Breast epithelium (tissue), 4 donors: ENCODE measurements around the gene C1QTNF1. TPM values are rescaled to one million over a fixed set of nuclear protein-coding genes. Genes with fewer than 3 reads are reported as not detected.

Experiments used
- DNase-seq, 2 donors: peaks; one replicate each; pipeline ENCODE4 v3.0.0-alpha.2; 2019; ENCODE audit warnings: low spot score in 2 of 2
- H3K27ac ChIP-seq, 2 donors: fragments of 200-600 bp; sonication (generic) in 1 of 2; one replicate each; pipeline ENCODE4 v1.5.1; 2016 to 2019; ENCODE audit warnings: mild to moderate bottlenecking in 1 of 2
- H3K27me3 ChIP-seq, 2 donors: fragments of 200-600 bp; sonication (generic) in 1 of 2; one replicate each; pipeline versions ENCODE4 v1.5.1 to v1.6.0; 2017 to 2019; ENCODE audit warnings: control low read depth in 1 of 2, mild to moderate bottlenecking in 1 of 2
- H3K36me3 ChIP-seq: fragments of 200-600 bp; one replicate; pipeline ENCODE4 v1.5.1; 2019
- H3K4me1 ChIP-seq, 2 donors: fragments of 200-600 bp; sonication (generic); one replicate each; pipeline ENCODE4 v1.5.1; 2016 to 2019; ENCODE audit warnings: control low read depth in 1 of 2
- H3K4me3 ChIP-seq, 3 donors: fragments of 200-600 bp; sonication (generic); 1 replicate in 2 of 3; 2 replicates in 1 of 3; pipeline ENCODE4 v1.5.1; 2016 to 2019; ENCODE audit warnings: mild to moderate bottlenecking in 3 of 3, moderate library complexity in 2 of 3
- H3K9me3 ChIP-seq, 2 donors: fragments of 200-600 bp; sonication (generic) in 1 of 2; one replicate each; pipeline ENCODE4 v1.5.1; 2016 to 2019; ENCODE audit warnings: control low read depth in 1 of 2
- POLR2A ChIP-seq: fragments of 450-650 bp; IDR thresholded peaks from one replicate; pipeline ENCODE4 v1.6.1; 2016; ENCODE audit warnings: antibody characterized with exemption, mild to moderate bottlenecking, moderate library complexity
- POLR2AphosphoS5 ChIP-seq, 3 donors: sonication (generic); formaldehyde crosslinking; IDR thresholded peaks; one replicate each; pipeline ENCODE4 v1.6.1; 2017; ENCODE audit warnings: antibody characterized with exemption in 3 of 3
- intact Hi-C: fragments of 100-400 bp; cut with DNase I; formaldehyde crosslinking; loops from one replicate; pipeline ENCODE4 v1.15.1; 2023; ENCODE audit warnings: low total_unique reads
- total RNA-seq, 3 donors: library from RNA; depleted of rRNA; stranded (reverse); fragments of >200 nt; gene quantifications; one replicate each; pipeline ENCODE4 v1.1.0, GENCODE V29; 2016
- TF ChIP-seq, protein P1 (sequence below), 3 donors: fragments of 450-650 bp; IDR thresholded peaks; one replicate each; pipeline ENCODE4 v1.5.1; 2016 to 2017; ENCODE audit warnings: antibody characterized with exemption in 3 of 3, mild to moderate bottlenecking in 3 of 3, moderate library complexity in 3 of 3

Gene C1QTNF1
- total RNA-seq, 3 donors from 2014 or later, result 54.0 to 326 (median 61.9) TPM

DNA sequence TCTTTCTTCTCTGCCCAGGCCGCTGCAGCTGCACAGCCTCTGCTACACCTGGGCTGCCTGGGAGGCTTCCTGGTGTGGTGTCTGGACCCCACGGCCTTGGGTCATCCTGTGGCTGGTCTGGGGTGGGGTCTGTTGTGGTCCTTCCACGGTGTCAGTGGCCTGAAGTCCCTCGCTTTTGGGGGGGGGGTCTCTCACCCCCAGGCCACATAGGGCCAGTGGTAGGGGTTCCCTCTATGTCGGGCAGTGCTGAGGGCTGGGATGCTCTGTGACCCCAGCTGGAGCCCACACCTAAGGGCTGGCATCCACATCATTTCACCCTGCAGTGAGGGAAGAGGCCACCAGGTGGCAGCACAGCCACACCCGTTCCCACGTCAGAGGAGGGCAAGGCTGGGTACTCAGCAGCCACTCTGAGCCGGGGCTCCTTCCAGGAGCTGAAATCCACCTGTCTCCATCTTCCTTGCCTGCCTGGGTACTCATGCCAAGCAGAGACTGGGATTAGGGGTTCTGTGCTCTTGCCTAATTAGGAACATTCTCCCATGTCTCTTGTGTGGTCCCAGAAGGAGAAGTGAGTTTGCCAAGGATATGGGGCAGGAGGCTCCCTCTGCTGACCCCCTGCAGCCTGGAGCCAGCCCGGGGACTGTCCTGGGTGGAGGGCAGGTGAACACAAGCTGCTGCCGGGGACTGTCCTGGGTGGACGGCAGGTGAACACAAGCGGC, 63.6 kb downstream of the C1QTNF1 start:
- Histone ChIP-seq H3K27ac (no peak overlapping the region), H3K27me3 (peaks cover 0 to 30% of the 10 kb centered on the region in 2 donors), H3K4me3 (no peak overlapping the region), H3K9me3 (no peaks in the 10 kb centered on the region), H3K4me1 (no peaks in the 10 kb centered on the region), H3K36me3 (no peaks in the 10 kb centered on the region)
- DNase-seq, result peak; percentile 41 to 76
- TF ChIP-seq, protein P1, sequence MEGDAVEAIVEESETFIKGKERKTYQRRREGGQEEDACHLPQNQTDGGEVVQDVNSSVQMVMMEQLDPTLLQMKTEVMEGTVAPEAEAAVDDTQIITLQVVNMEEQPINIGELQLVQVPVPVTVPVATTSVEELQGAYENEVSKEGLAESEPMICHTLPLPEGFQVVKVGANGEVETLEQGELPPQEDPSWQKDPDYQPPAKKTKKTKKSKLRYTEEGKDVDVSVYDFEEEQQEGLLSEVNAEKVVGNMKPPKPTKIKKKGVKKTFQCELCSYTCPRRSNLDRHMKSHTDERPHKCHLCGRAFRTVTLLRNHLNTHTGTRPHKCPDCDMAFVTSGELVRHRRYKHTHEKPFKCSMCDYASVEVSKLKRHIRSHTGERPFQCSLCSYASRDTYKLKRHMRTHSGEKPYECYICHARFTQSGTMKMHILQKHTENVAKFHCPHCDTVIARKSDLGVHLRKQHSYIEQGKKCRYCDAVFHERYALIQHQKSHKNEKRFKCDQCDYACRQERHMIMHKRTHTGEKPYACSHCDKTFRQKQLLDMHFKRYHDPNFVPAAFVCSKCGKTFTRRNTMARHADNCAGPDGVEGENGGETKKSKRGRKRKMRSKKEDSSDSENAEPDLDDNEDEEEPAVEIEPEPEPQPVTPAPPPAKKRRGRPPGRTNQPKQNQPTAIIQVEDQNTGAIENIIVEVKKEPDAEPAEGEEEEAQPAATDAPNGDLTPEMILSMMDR (IDR thresholded peaks at IDR 0.05), result peak in 2 of 3 donors; percentile 80 to 85
- TF ChIP-seq POLR2A, result no peak
- intact Hi-C loops, result no loop called here

GRCh38 chr17:79088247-79088996, 64.5 kb downstream of the C1QTNF1 start:
- Histone ChIP-seq H3K9me3 (no peaks in the 10 kb centered on the region), H3K36me3 (no peaks in the 10 kb centered on the region), H3K27ac (no peak overlapping the region), H3K4me1 (no peaks in the 10 kb centered on the region), H3K27me3 (peaks cover 0 to 39% of the 10 kb centered on the region in 2 donors), H3K4me3 (no peak overlapping the region)
- no peak for DNase-seq
- intact Hi-C loops, result no loop called here
- no peak for TF ChIP-seq POLR2AphosphoS5 (IDR thresholded peaks at IDR 0.05)
- TF ChIP-seq, protein P1 (IDR thresholded peaks at IDR 0.05), result no peak
- TF ChIP-seq POLR2A, result no peak

GRCh38 chr17:79088997-79089328, 65.0 kb downstream of the C1QTNF1 start:
- peaks cover 0 to 44% of the 10 kb centered on the region in 2 donors for H3K27me3 ChIP-seq
- intact Hi-C loops, result no loop called here
- H3K9me3 ChIP-seq, result no peaks in the 10 kb centered on the region
- no peaks in the 10 kb centered on the region for H3K36me3 ChIP-seq
- no peak for DNase-seq
- TF ChIP-seq POLR2AphosphoS5 (IDR thresholded peaks at IDR 0.05), result no peak
- H3K4me3 ChIP-seq, result no peak overlapping the region
- H3K27ac ChIP-seq, result no peak overlapping the region
- H3K4me1 ChIP-seq, result no peaks in the 10 kb centered on the region

DNA sequence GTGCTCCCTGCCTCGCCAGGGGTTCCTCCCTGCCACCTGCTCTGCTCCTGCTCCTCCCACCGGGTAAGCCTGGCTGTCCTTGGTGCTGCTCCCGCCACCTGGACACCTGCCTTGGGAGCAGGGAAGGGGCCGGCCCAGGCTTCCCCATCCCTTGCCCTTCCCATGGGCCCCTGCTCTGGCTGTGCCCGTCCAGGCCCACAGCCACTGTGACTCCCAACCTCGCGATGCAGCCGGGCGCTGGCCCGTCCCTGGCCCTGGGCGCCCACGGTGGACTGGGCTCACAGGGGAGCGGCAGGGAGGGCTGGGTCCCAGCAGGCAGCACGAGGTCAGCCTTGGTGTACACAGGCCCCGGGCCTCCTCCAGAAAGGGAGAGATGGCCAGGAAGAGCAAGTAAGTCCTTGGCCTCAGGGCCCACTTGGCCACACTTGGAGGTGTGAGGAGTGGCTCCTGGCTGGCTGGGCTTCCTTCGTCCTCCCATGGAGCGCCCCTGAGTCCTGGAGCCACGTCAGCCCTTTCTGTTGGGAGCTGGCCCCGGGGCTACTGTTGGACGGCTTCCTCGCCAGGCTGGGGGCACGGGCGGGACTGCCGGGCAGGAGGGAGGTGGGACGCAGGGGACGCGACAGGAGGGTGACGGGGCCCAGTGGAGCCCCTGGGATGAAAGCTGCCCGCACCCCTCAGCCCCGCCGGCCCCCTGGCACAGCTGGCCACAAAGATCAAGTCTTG, 65.9 kb downstream of the C1QTNF1 start:
- no peak for DNase-seq
- Histone ChIP-seq H3K27ac (no peak overlapping the region), H3K4me1 (no peaks in the 10 kb centered on the region), H3K27me3 (peaks cover 0 to 53% of the 10 kb centered on the region in 2 donors), H3K9me3 (no peaks in the 10 kb centered on the region), H3K4me3 (peak overlapping the region in 1 of 3 donors; percentile 49), H3K36me3 (no peaks in the 10 kb centered on the region)
- TF ChIP-seq POLR2AphosphoS5 (IDR thresholded peaks at IDR 0.05), result no peak
- TF ChIP-seq, protein P1 (IDR thresholded peaks at IDR 0.05), result no peak
- TF ChIP-seq POLR2A, result no peak
- intact Hi-C loops, result no loop called here

DNA sequence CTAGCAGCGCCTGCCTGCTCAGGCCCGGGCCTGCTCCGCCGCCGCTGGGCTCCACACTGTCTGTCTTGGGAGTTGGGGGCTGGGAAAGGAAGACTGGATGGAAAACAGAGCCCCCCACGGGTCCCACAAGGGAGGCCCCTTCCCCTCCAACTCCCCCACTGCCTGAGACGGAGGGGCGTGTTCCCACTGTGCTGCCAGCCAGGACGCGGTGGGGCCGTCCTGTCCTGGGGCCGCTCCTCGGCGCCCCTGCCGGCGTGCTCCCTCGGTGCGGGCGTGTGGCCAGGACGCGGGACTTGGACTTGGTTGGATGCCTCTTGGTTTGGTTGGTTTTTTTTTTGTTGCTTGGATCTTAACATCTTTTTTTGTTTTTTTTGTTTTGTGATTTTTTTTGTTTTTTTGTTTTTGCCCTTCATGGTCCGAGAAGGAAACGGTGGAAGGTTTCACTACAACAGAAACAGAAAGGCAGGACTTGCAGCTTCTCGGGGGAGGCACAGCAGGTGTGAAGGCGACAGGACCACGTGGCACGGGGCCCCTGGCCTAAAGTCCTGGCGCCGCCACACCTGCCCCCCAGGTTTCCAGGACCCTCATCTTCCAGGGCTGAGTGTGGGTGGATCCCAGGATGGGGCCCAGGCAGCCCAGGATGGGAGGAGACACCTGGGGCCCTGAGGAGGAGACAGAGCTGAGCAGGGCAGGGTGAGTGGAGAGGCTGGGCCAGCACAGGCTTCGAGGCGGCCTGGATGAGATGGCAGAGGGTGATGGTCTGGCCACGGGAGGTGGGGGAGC, 66.7 kb downstream of the C1QTNF1 start:
- Histone ChIP-seq H3K27me3 (peaks cover 0 to 61% of the 10 kb centered on the region in 2 donors), H3K4me3 (peak overlapping the region in 1 of 3 donors; percentile 49), H3K36me3 (no peaks in the 10 kb centered on the region), H3K27ac (no peak overlapping the region), H3K4me1 (no peaks in the 10 kb centered on the region), H3K9me3 (no peaks in the 10 kb centered on the region)
- no peak for DNase-seq
- intact Hi-C loops, result no loop called here
- TF ChIP-seq POLR2AphosphoS5 (IDR thresholded peaks at IDR 0.05) (no peak), POLR2A (no peak)
- TF ChIP-seq, protein P1 (IDR thresholded peaks at IDR 0.05), result peak in 2 of 3 donors; percentile 25 to 28
